ENCODE data around the gene RHOV. TPM values are rescaled to one million over a fixed set of nuclear protein-coding genes. Genes with fewer than 3 reads are reported as not detected.

RHOV gene
- total RNA-seq, 2 donors from 2014 or later, result not detected

Other genes starting within 250 kb of the RHOV start
- gene RAD51, start 179.1 kb downstream of the RHOV start, total RNA-seq, result 10 to 100 TPM; 36.2 to 59.6 TPM
- 10 to 100 TPM; 35.9 to 72.6 TPM for gene RMDN3, start 119.0 kb downstream of the RHOV start, total RNA-seq
- gene GCHFR, start 110.2 kb downstream of the RHOV start, total RNA-seq, result 10 to 100 TPM in 1 of 2 donors, 1 to 10 TPM in 1; 9.1 to 14.4 TPM
- under 1 TPM; 0.12 to 0.22 TPM for gene C15orf62, start 104.3 kb downstream of the RHOV start, total RNA-seq
- 10 to 100 TPM; 17.2 to 39.1 TPM for gene ZFYVE19, start 67.1 kb downstream of the RHOV start, total RNA-seq
- gene DNAJC17, start 66.8 kb downstream of the RHOV start, total RNA-seq, result 10 to 100 TPM; 40.4 to 62.6 TPM
- gene PPP1R14D, start 45.5 kb downstream of the RHOV start, total RNA-seq, result not detected
- gene SPINT1, start 30.2 kb downstream of the RHOV start, total RNA-seq, result 1 to 10 TPM; 1.0 to 1.5 TPM
- 10 to 100 TPM; 22.8 to 27.3 TPM for gene VPS18, start 20.2 kb upstream of the RHOV start, total RNA-seq
- gene DLL4, start 55.1 kb upstream of the RHOV start, total RNA-seq, result under 1 TPM in 1 of 2 donors, not detected in 1; 0.17 TPM
- gene CHAC1, start 79.2 kb upstream of the RHOV start, total RNA-seq, result 10 to 100 TPM in 1 of 2 donors, 1 to 10 TPM in 1; 7.7 to 13.1 TPM
- gene INO80, start 242.0 kb upstream of the RHOV start, total RNA-seq, result 10 to 100 TPM; 34.3 to 55.7 TPM